DOHH2 (cell line): Measurements from ENCODE around the gene NBEA.

ENCODE experiments used
- EZH2phosphoT487 ChIP-seq: fragments of 200-600 bp; sonication (generic); IDR thresholded peaks from 2 replicates; pipeline ENCODE4 v1.6.1; 2017; ENCODE audit warnings: borderline replicate concordance, mild to moderate bottlenecking, antibody characterized with exemption, low read length, moderate library complexity, mixed read lengths
- TF ChIP-seq, protein P1 (sequence below): fragments of 200-600 bp; sonication (generic); IDR thresholded peaks from one replicate; pipeline ENCODE4 v1.5.1; 2014; ENCODE audit warnings: antibody characterized with exemption, mild to moderate bottlenecking, low read depth, low read length; ENCODE audit not compliant: poor library complexity, severe bottlenecking

DNA sequence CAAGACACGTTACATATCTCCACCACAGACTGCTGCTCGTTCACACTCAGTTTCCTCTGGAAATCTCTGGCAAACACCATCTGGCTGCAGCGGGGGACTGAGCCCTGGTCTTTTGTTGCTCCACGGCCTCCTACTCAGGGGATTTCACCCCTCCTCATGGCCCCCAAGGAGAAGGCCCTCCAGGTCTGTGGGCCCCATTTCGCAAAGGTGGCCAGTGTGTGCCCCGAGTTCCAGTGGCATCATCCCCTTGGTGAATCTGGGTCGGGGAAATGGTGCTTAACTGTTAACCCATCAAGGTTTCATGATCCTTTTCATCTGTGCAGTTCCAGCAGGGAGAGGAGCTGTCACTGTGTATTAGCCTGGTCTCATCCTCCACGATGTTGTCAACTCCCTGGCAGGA is 769.8 kb downstream of the NBEA start:
- TF ChIP-seq, protein P1, sequence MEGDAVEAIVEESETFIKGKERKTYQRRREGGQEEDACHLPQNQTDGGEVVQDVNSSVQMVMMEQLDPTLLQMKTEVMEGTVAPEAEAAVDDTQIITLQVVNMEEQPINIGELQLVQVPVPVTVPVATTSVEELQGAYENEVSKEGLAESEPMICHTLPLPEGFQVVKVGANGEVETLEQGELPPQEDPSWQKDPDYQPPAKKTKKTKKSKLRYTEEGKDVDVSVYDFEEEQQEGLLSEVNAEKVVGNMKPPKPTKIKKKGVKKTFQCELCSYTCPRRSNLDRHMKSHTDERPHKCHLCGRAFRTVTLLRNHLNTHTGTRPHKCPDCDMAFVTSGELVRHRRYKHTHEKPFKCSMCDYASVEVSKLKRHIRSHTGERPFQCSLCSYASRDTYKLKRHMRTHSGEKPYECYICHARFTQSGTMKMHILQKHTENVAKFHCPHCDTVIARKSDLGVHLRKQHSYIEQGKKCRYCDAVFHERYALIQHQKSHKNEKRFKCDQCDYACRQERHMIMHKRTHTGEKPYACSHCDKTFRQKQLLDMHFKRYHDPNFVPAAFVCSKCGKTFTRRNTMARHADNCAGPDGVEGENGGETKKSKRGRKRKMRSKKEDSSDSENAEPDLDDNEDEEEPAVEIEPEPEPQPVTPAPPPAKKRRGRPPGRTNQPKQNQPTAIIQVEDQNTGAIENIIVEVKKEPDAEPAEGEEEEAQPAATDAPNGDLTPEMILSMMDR, result no peak
- no peak for TF ChIP-seq EZH2phosphoT487
